ENCODE measurements around the gene KCNH1.

KCNH1 gene

DNA sequence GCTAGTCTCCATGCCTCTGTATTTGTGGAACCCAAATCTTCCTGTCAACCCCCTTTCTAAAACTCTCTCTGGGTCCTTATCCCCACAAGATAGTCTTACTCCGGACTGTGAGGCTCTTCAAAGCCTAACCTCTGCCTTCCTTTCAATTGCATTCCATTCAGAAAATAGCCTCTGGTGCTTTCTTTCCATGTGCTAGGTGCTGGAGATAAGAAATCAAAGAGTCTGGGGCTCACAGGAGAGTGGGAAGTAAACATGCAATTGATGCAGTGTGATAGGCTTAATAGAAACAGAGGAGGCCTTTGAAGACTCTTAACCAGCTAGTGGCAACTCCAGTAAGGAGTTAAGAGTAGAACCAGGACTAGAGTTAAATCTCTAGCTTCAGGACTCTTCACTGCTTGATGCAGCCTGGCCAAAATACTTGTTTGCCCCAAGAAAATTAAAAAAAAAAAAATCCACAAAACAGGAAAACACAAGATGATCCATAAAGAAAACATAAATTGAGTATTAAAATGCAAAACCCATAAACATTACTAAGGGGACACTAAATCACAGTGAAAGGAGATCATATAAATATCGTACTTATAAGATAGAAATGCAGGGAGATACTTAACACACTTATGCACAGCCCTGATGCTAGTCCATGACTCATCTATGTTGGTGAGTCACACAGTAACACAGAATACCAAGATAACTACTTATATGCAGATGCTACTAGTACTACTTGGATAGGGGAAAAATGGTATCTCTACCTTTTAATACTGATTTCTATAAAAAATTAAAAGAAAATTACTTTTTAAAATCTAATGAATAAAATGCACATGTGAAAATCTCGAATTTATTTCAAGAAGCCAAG is 341.5 kb downstream of the KCNH1 start:
- no peak for DNase-seq

- DNase-seq = no peak
Observed at GRCh38 chr1:210790196-210790595, 343.8 kb downstream of the KCNH1 start.

DNA sequence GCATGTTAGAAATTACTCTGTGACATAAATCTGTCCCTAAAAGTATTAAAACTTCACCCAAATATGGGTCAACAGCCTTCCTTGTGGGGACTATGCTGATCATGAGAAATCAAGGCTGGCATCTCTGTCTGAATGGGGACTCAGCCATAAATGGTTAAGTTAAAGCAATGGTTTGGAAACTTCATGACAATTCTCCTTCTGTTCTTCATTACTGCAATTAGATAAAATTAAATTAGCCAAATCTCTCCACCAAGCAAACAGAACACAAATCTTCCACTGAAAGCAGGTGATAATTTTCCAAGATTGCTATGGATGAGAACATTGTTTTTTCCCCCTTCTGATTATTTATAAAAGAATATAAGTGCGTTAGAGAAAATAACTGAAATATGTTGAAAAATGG is 346.1 kb downstream of the KCNH1 start:
- DNase-seq = no peak

GRCh38 chr1:210786546-210786945 is 347.4 kb downstream of the KCNH1 start:
- no peak for DNase-seq

DNA sequence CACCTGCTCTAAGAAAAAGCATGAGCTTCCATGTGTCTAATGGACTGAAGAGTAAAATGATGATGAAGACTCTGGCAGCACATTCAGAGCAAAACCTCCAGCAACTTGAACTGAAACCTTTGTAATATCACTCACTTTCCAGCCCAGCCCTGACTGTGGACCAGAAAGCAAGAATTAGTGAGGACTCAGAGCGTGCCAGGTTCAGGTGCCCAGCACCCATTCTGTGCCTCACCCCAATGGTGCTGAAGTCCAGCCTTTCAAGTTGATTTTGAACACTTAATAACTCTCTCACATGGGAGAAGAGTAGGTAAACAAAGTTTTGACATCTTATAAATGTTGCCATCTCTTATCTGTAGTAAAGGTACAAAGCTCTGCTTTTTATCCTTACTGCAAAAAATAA is 350.0 kb downstream of the KCNH1 start:
- DNase-seq = no peak

GRCh38 chr1:210781652-210782051 is 352.3 kb downstream of the KCNH1 start:
- DNase-seq = no peak

DNA sequence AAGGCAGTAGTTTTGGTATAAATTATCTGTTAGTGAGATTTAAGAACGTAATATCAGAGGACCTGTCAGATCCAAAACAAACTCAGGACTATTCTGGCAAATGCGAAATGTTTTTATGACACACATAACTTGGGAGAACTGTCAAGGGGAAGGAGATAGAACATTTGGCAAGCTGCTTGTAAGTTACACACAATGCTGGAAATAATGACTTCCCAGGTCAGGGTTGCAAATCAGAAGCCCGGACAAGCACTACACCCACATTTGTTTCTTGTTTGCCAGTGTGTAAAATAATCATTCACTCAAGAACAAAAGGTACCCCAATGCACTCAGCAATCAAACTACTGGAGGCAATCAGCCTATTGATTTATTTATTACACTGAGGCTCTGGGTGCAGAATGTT is 354.7 kb downstream of the KCNH1 start:
- DNase-seq = no peak

DNA sequence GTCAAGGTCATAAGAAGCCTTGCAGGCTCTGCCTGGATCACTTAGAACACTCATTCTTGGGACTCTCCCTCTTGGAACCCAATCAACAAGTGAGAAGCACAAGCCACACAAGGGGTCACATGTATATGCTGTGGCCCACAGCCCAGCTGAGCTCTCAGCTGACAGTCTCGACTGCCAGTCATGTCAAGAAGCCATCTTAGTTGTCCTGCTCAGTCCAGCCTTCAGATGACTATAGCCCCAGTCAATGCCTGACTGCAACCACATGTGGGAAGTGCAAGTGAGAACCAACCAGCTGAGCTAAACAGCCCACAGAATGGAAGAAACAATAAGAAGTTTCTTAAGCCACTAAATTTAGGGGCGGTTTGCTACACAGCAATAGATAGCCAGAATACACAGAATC is 356.0 kb downstream of the KCNH1 start:
- no peak for DNase-seq

DNA sequence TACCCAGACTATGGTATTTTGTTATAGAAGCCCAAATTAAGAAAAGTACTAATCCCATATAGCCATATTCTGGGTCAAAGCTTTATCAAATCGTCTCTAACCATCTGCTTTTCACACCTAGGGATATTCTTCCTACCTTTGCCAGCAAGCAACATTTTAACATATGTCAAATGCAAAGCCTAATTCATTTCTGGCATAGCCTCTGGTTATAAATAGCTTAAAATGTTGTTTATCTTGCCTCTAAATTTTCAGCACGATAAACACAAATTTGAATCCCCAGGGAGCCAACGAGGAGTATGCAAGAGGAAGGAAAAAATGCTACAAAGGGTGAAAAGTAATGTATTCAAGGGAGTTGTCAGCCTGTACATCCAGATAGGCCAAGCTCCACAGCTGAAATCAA is 357.2 kb downstream of the KCNH1 start:
- no peak for DNase-seq

DNA sequence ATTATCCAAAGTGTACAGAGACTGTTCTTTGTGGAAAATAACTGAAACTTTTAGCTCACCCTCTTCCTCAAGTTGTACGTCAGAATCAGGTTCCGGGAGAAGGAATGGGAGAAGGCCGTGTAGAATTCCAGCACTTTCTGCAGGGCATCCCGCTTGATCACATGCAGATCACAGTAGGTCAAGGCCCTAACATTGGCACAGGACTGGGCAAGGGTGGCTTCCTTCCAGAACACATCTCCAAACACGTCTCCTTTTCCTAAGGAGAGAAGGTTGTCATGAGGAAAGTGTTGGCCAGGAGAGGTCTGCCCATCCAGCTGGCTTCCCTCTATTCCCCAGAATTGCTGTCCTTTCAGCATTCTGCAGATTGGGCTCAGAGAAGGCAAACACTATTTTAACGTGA is 358.7 kb downstream of the KCNH1 start:
- no peak for DNase-seq

DNA sequence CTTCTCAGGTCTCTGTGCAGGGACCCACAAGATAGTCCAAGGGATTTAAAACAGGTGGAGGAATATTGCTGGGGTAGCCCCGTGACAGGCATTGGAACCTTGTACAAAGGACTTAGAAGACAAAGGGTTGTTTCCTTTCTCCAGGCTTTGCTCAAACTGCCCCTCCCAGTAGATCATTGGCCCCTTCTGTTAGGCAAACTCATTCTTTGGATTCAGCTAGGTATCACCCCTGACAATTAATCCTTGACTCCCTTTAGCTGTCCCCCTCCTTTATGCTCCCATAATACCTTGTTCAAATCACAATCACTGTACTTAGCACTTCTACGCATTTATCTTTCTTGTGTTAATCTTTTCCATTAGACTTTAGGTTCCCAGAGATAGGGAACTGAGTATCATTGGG is 360.5 kb downstream of the KCNH1 start:
- DNase-seq = no peak

DNA sequence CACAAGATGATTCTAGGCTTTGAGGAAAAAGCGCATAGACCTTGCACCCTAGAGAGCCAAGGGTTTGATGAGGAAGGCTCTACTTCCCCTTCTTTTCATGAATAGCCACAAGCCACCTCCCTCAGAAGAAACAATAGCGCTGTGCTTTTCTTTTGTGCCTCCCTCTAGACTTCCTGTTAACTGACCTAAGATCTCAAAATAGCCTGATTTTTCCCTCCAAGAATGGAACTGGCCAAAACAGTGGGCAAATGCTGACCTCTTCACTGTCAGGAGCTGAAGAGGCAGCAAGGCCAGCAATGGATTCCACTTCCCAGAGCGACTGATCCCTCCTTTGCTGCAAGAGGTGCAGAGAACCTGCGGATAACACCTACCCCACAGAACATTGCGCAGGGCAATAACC is 362.8 kb downstream of the KCNH1 start:
- DNase-seq = no peak

DNA sequence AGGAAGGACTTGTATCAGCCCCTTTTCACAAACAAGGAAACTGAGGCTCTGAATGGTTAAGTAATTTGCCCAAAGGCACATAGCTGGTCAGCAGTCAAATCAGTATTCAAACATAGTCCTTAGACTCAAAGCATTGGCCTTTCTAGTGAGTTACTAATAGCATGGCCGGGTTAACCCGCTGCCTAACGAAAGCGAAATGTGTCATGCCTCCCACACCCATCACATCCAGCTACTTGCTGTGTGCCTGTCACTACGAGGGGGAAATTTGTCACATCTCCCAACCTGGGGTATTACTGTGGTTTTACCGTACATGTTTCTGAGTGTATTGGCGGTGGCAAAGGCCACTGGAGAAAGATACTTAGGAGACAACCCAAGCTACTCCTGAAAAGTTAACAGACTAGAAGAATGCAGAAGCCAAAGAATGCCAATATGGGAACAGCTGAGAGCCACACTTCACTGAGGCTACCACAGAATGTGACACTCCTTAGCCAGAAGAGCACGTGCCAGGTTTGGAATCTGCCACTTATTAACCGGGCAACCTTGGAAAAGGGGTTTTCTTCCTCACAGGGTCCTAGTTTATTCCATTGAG is 363.5 kb downstream of the KCNH1 start:
- no peak for DNase-seq

DNA sequence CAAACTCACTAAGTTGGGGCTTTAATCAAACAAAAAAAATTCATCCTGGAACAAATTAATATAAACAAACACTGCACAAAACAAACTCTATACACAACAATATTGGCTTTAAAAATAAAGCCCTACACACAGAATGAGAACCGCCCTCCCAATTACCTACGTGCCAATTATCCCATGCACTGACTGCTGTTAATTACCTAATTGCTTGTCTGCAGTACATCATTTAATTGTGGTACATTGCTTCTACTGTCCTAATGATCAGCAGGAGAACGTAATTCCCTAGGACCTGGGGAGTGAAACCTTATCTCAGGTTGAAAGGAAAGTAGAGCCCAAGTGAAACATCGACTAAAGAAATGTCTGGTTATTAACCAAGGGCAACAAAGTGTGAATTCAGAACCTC is 364.5 kb downstream of the KCNH1 start:
- DNase-seq = no peak

DNA sequence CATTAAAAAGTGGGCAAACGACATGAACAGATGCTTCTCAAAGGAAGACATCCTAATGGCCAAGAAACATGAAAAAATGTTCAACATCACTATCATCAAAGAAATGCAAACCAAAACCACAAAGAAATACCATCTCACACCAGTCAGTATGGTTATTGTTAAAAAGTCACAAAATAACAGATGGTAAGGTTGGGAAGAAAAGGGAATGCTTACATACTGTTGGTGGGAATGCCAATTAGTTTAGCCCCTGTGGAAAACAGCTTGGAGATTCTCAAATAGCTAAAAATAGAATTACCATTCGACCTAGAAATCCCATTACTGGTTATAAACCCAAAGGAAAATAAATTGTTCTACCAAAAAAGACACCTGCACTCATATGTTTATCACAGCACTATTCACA is 369.4 kb downstream of the KCNH1 start:
- no peak for DNase-seq

DNA sequence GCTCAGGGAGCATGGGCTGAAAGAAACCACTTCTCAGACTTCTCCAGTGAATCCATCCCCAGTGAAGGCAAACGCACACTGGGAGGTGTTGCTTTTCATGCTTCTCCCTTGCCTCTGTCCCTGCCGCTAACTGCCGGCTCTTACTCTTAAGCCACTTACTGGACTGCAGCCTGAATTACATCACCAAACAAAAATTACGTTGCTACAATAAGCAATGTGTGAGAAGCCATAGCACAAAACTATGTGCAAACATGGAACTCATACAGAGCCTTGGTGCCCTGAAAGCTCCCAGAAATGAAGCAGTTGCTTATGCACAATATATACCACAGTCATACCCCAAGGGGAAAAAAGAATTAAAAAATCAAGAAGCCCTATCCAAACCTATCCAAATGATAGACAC is 375.2 kb downstream of the KCNH1 start:
- DNase-seq = no peak

DNA sequence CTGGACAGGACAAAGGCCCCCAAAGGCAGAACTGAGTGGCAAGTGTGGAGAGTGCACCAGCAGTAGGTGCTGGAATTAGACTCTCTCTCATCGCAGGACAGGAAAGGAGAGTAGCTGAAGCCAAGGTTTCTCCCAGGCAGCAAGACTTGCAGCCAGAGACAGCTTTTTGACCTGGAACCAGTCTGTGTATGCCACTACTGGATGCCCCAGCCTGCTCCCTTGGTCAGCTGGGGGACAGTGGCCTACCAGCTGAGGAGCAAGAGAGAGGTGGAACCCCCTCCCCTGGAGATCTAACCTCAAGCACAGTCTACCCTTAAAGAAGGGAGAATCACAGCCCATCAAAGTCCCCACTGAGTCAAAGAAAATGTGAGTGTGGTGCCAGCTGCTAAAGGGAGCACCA is 375.7 kb downstream of the KCNH1 start:
- no peak for DNase-seq

- DNase-seq = no peak
Observed at GRCh38 chr1:210757677-210758076, 376.3 kb downstream of the KCNH1 start.

DNA sequence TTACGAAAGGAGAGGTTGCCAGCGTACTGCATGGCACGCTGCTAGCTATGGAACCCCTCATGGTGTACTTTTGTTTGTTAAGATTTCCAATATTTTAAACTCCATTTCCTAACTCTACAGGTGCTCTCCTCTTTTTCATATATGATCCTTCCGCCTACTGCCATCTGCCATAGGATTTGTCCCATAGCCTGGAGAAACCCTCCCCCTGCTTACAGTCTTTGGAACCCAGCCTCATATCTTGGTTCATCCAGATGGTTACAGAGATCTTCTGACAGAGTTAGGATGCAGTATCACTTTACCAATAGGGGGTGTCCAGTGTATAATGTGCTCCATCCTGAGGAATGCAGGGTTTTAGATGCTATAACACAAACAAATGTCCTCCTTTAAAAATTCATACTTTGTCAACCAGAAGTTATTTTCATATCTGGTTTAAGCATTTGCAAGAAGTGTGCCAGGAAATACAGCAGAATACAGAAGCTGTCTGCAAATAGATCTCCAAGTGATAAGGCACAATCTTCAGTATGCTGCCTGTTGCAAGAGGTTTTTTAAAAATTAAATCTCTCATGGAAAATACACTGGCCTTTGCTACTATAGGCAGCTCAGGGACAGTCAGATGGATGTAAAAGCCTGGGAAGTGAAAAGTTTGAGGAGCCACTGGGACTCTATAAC is 377.8 kb downstream of the KCNH1 start:
- peak; percentile 18 for DNase-seq

DNA sequence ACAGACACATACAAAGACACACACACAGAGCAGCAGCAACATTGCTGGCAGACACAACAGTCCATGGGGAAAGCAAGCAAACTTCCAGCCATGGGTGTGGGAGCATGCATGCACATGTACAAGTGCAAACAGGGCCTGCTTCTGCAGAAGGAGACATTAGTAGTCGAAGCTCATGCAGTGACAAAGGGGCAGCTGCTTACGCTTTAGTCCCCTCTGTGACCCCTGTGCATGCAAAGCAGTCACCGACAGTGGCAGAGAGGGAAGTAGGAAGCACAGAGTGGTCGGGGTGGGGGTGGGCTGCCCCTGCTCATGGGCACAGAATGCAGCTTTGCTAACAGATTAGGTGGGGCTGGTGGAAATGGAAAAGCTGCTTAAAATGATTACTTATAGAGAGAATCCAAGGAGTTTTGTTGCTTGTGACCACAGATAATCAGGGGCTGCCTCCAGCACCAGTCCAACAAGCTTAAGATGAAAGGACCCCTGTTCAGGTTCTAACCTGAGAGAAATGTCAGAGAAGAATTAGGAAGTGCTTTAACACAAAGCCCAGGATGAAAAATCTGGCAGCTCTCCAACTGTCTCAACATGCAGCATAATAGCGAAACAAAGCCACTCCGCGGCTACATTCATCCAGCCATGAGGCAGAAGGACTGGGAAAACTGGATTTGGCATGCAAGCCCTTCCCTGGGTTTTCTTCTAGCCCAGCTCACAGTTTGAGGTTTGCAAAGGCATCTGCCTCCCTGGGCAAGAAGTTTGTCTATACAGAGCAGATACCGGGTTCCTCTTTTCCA is 378.9 kb downstream of the KCNH1 start:
- no peak for DNase-seq

DNA sequence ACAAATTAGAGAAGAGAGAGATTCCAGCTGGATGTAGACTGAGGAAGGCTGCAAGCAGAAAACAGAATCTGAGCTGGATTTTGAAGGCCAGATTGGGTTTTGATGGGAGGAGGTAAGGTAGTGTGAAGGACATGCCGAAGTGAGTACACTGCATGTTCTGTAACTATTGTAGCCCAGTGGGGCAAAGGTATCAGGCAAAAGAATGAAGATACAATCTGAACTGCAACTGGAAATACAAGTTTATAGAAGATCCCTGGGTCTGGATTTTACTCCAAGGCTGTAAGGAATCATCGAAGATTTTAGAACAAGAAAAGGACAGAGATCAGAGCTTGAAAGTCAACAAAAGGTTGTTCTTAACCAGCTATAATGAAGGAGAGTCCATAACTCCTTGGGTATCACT is 382.0 kb downstream of the KCNH1 start:
- DNase-seq = no peak

DNA sequence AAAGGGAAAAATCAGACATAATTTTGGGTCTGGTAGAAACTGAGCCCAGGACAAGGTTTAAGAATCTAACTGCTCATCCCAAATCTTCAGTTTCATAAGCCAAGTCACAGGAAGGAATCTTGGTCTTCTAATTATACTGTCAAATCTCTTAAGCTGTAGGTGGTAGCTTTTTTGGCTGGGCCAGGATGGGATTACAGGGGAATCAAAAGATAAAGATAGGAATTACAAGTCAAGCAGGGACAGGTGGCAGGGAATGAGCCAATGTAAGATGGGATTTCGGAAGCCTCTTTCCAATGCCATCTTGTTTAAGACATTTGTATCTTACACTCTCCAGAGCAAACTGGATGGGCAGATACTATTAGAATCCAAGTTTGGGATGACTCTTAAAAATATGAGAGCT is 383.5 kb downstream of the KCNH1 start:
- DNase-seq = peak; percentile 2

DNA sequence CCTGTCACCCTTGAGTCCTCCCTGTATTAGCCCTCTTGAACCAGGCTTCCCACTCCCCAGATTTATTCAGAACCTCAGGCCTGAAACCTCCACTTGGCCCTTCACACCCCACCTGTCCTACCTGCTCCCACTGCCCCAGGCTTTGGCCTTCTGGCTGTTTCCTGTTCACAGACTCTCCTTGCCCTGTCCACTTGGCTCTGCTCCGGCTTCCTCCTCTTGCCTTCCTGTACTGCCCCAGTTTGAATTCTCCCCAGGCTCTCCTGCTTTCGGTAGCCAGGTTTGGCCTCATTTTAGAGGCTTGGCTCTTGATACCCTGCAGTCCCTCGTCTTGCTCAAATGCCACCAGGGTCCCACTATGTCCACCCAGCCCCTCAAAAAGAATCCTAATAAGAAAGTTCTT is 385.2 kb downstream of the KCNH1 start:
- no peak for DNase-seq

DNA sequence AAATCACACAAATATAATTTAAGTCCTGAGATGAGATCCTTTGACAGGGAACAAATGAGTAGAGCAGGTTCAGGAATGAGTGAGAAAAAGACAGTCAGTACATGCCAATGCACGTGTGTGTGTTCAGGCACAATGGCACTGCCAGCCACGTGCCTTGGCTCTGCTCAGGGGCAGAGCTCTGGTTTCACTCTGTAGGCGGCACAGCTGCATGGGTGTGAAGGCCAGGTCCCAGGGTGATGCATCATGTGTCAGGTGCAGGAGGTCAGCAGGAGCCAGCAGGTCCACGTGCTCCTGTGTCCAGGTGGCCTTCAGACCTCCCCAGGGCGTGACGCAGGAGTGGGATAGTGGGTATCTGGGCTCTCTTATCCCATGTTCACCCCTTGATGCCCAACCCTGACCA is 386.1 kb downstream of the KCNH1 start:
- DNase-seq = no peak
